ENCODE measurements around the gene PRX. TPM values are rescaled to one million over a fixed set of nuclear protein-coding genes. Genes with fewer than 3 reads are reported as not detected.
"Not testable (repeated sequence)": the region's sequence is repeated elsewhere in the genome, so short reads cannot be mapped to it uniquely, and the experiment has no call there.

Gene PRX
- total RNA-seq, 1 experiment from 2014 or later, result 2.2 TPM

- ChIA-PET POLR2A (ENCODE audit: unreplicated experiment) (interaction anchor here (2.0 kb wide), 1 partner anchor 11 kb away, joined by 4 read pairs; no protein-coding TSS in a partner anchor), CTCF (no interaction called here)
- H2AFZ ChIP-seq (ENCODE audit: low read length), result no peak overlapping the region
- no peaks in the 10 kb centered on the region for H3K36me3 ChIP-seq (ENCODE audit: low read depth, low read length)
- H3K27ac ChIP-seq (ENCODE audit: low read length), result no peak overlapping the region
- H4K20me1 ChIP-seq (ENCODE audit: low read length), result no peaks in the 10 kb centered on the region
- no peak overlapping the region for H3K9ac ChIP-seq (ENCODE audit: low read length)
- TF ChIP-seq EZH2phosphoT487 (IDR thresholded peaks at IDR 0.05; ENCODE audit: borderline replicate concordance, low read length), result no peak
- DNase-seq (no peak), ATAC-seq (no peak)
- no peak overlapping the region for H3K4me3 ChIP-seq (ENCODE audit: low read length)
- no peaks in the 10 kb centered on the region for H3K79me2 ChIP-seq (ENCODE audit: low read length)
- H3K9me2 ChIP-seq (replicated peaks; ENCODE audit: low read length), result no peaks in the 10 kb centered on the region
- peaks cover 16% of the 10 kb centered on the region; the same call in 1 of the 2 replicates for H3K4me1 ChIP-seq (ENCODE audit: insufficient read depth, low read length)
- H3K27me3 ChIP-seq (ENCODE audit: low read length), result no peaks in the 10 kb centered on the region
- no peak overlapping the region for H3K4me2 ChIP-seq (ENCODE audit: low read length)
- H3K9me3 ChIP-seq (ENCODE audit: low read length), result no peaks in the 10 kb centered on the region
- H3F3A ChIP-seq (ENCODE audit: low read length, unreplicated experiment), result no peaks in the 10 kb centered on the region
- no TSS peak for BruUV-seq (replicated peaks)
- intact Hi-C loops (cut with micrococcal nuclease), result no loop called here
Observed at GRCh38 chr19:40431698-40432097, 18.5 kb upstream of the PRX start.

- H3K79me2 ChIP-seq (ENCODE audit: low read length); intact Hi-C loops (cut with micrococcal nuclease); H3K27me3 ChIP-seq (ENCODE audit: low read length); H3K36me3 ChIP-seq (ENCODE audit: low read depth, low read length); POLR2A ChIA-PET (ENCODE audit: unreplicated experiment); H3K9me2 ChIP-seq (replicated peaks; ENCODE audit: low read length); H3K9me3 ChIP-seq (ENCODE audit: low read length); H3K4me3 ChIP-seq (ENCODE audit: low read length); H3K9ac ChIP-seq (ENCODE audit: low read length); BruUV-seq (replicated peaks); DNase-seq; H3K4me2 ChIP-seq (ENCODE audit: low read length); H3F3A ChIP-seq (ENCODE audit: low read length, unreplicated experiment); ATAC-seq; H3K27ac ChIP-seq (ENCODE audit: low read length); H2AFZ ChIP-seq (ENCODE audit: low read length); H4K20me1 ChIP-seq (ENCODE audit: low read length): not testable (repeated sequence)
- H3K4me1 ChIP-seq (ENCODE audit: insufficient read depth, low read length), result peaks cover 19% of the 10 kb centered on the region; the same call in 1 of the 2 replicates
- CTCF ChIA-PET, result interaction anchor here (0.6 kb wide), 1 partner anchor 136 kb away, joined by 3 read pairs; no protein-coding TSS in a partner anchor
Observed at GRCh38 chr19:40430242-40430641, 17.1 kb upstream of the PRX start.

DNA sequence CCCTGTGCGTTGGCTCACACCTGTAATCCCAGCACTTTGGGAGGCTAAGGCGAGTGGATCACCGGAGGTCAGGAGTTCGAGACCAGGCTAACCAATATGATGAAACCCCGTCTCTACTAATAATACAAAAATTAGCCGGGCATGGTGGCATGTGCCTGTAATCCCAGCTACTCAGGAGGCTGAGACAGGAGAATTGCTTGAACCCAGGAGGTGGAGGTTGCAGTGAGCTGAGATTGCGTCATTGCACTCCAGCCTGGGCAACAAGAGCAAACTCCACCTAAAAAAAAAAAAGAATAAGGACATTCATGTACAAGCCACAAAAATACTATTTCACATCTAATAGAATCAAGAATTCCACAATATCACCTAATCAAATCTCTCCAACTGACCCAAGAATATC is 15.0 kb upstream of the PRX start:
- intact Hi-C loops (cut with micrococcal nuclease); H3K9me2 ChIP-seq (replicated peaks; ENCODE audit: low read length); H3K27ac ChIP-seq (ENCODE audit: low read length); H3K4me3 ChIP-seq (ENCODE audit: low read length); CTCF ChIA-PET; ATAC-seq; H3K9me3 ChIP-seq (ENCODE audit: low read length); H3K36me3 ChIP-seq (ENCODE audit: low read depth, low read length); H3K27me3 ChIP-seq (ENCODE audit: low read length); H4K20me1 ChIP-seq (ENCODE audit: low read length); POLR2A ChIA-PET (ENCODE audit: unreplicated experiment); H2AFZ ChIP-seq (ENCODE audit: low read length); DNase-seq; H3F3A ChIP-seq (ENCODE audit: low read length, unreplicated experiment); H3K9ac ChIP-seq (ENCODE audit: low read length); BruUV-seq (replicated peaks); H3K4me2 ChIP-seq (ENCODE audit: low read length): not testable (repeated sequence)
- H3K79me2 ChIP-seq (ENCODE audit: low read length), result peaks cover 22% of the 10 kb centered on the region
- H3K4me1 ChIP-seq (ENCODE audit: insufficient read depth, low read length), result peaks cover 11% of the 10 kb centered on the region; the same call in 1 of the 2 replicates

- Histone ChIP-seq H3F3A (ENCODE audit: low read length, unreplicated experiment) (no peaks in the 10 kb centered on the region), H3K9me3 (ENCODE audit: low read length) (no peaks in the 10 kb centered on the region), H3K27me3 (ENCODE audit: low read length) (no peaks in the 10 kb centered on the region), H3K4me3 (ENCODE audit: low read length) (peak within 1 kb of the TSS; percentile 97), H3K27ac (ENCODE audit: low read length) (peak within 1 kb of the TSS; percentile 64), H3K4me1 (ENCODE audit: insufficient read depth, low read length) (peaks cover 12% of the 10 kb centered on the region), H4K20me1 (ENCODE audit: low read length) (no peaks in the 10 kb centered on the region), H3K79me2 (ENCODE audit: low read length) (peaks cover 33% of the 10 kb centered on the region), H2AFZ (ENCODE audit: low read length) (peak within 1 kb of the TSS; percentile 97), H3K36me3 (ENCODE audit: low read depth, low read length) (peaks cover 8% of the 10 kb centered on the region; the same call in 1 of the 2 replicates), H3K9me2 (replicated peaks; ENCODE audit: low read length) (no peaks in the 10 kb centered on the region), H3K9ac (ENCODE audit: low read length) (peak within 1 kb of the TSS; percentile 83), H3K4me2 (ENCODE audit: low read length) (peak within 1 kb of the TSS; percentile 98)
- intact Hi-C loops (cut with micrococcal nuclease), result no loop called here
- TSS peak; percentile 62 for BruUV-seq (replicated peaks)
- TF ChIP-seq EZH2phosphoT487 (IDR thresholded peaks at IDR 0.05; ENCODE audit: borderline replicate concordance, low read length) (no peak), EZH2 (IDR thresholded peaks at IDR 0.05; ENCODE audit: low read length, unreplicated experiment) (no peak)
- TF ChIP-seq, protein P1, sequence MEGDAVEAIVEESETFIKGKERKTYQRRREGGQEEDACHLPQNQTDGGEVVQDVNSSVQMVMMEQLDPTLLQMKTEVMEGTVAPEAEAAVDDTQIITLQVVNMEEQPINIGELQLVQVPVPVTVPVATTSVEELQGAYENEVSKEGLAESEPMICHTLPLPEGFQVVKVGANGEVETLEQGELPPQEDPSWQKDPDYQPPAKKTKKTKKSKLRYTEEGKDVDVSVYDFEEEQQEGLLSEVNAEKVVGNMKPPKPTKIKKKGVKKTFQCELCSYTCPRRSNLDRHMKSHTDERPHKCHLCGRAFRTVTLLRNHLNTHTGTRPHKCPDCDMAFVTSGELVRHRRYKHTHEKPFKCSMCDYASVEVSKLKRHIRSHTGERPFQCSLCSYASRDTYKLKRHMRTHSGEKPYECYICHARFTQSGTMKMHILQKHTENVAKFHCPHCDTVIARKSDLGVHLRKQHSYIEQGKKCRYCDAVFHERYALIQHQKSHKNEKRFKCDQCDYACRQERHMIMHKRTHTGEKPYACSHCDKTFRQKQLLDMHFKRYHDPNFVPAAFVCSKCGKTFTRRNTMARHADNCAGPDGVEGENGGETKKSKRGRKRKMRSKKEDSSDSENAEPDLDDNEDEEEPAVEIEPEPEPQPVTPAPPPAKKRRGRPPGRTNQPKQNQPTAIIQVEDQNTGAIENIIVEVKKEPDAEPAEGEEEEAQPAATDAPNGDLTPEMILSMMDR (conservative IDR thresholded peaks at IDR 0.05; ENCODE audit: low read depth, low read length), result peak; percentile 62
- POLR2A ChIA-PET (ENCODE audit: unreplicated experiment), result interaction anchor here (0.6 to 0.7 kb wide), 5 partner anchors 17 to 455 kb away, joined by 3 to 13 read pairs (median 3); no protein-coding TSS in a partner anchor
- peak; percentile 96 for DNase-seq
- CTCF ChIA-PET, result no interaction called here
- ATAC-seq, result peak; percentile 77
Observed at GRCh38 chr19:40425450-40426287, 12.5 kb upstream of the PRX start, which contains the start of gene SERTAD1. Gene SERTAD1, minus strand, starts transcription at chr19:40425992. Its CDS starts 2,446 bp downstream, at chr19:40423546.
